Measurements from ENCODE around the gene TANGO2. TPM values are rescaled to one million over a fixed set of nuclear protein-coding genes. Genes with fewer than 3 reads are reported as not detected.

Gene TANGO2
- total RNA-seq, 1 experiment from 2014 or later = 15.7 TPM

- Histone ChIP-seq H3K27me3 (ENCODE audit: control insufficient read depth, insufficient read depth, low read length) (no peaks in the 10 kb centered on the region), H3K4me3 (ENCODE audit: insufficient read depth, low read depth, low read length) (no peak overlapping the region), H3K36me3 (replicated peaks; ENCODE audit: control insufficient read depth, insufficient read depth, low read length) (no peaks in the 10 kb centered on the region; the same call in 1 of the 2 replicates)
- no peak for DNase-seq
Observed at GRCh38 chr22:20043997-20044342, 23.1 kb downstream of the TANGO2 start.

GRCh38 chr22:20044495-20045151, 23.7 kb downstream of the TANGO2 start:
- Histone ChIP-seq H3K4me3 (ENCODE audit: insufficient read depth, low read depth, low read length) (no peak overlapping the region), H3K27me3 (ENCODE audit: control insufficient read depth, insufficient read depth, low read length) (no peaks in the 10 kb centered on the region), H3K36me3 (replicated peaks; ENCODE audit: control insufficient read depth, insufficient read depth, low read length) (no peaks in the 10 kb centered on the region; the same call in 1 of the 2 replicates)
- DNase-seq = no peak

- Histone ChIP-seq H3K36me3 (replicated peaks; ENCODE audit: control insufficient read depth, insufficient read depth, low read length) (no peaks in the 10 kb centered on the region; the same call in 1 of the 2 replicates), H3K4me3 (ENCODE audit: insufficient read depth, low read depth, low read length) (no peak overlapping the region), H3K27me3 (ENCODE audit: control insufficient read depth, insufficient read depth, low read length) (no peaks in the 10 kb centered on the region)
- DNase-seq = no peak
Observed at GRCh38 chr22:20046730-20047129, 25.8 kb downstream of the TANGO2 start.

GRCh38 chr22:20051927-20052308, 31.0 kb downstream of the TANGO2 start:
- H3K4me3 ChIP-seq (ENCODE audit: insufficient read depth, low read depth, low read length) = no peak overlapping the region
- no peaks in the 10 kb centered on the region for H3K36me3 ChIP-seq (replicated peaks; ENCODE audit: control insufficient read depth, insufficient read depth, low read length)
- no peaks in the 10 kb centered on the region for H3K27me3 ChIP-seq (ENCODE audit: control insufficient read depth, insufficient read depth, low read length)
- DNase-seq = no peak

GRCh38 chr22:20052309-20053259, 31.7 kb downstream of the TANGO2 start:
- H3K4me3 ChIP-seq (ENCODE audit: insufficient read depth, low read depth, low read length) = no peak overlapping the region
- no peak for DNase-seq

GRCh38 chr22:20053407-20054033, 32.6 kb downstream of the TANGO2 start:
- DNase-seq = no peak
- Histone ChIP-seq H3K4me3 (ENCODE audit: insufficient read depth, low read depth, low read length) (no peak overlapping the region), H3K27me3 (ENCODE audit: control insufficient read depth, insufficient read depth, low read length) (no peaks in the 10 kb centered on the region), H3K36me3 (replicated peaks; ENCODE audit: control insufficient read depth, insufficient read depth, low read length) (no peaks in the 10 kb centered on the region)

More at GRCh38 chr22:20052309-20053259, 31.7 kb downstream of the TANGO2 start:
- Histone ChIP-seq H3K36me3 (replicated peaks; ENCODE audit: control insufficient read depth, insufficient read depth, low read length) (no peaks in the 10 kb centered on the region), H3K27me3 (ENCODE audit: control insufficient read depth, insufficient read depth, low read length) (no peaks in the 10 kb centered on the region)

- Histone ChIP-seq H3K36me3 (replicated peaks; ENCODE audit: control insufficient read depth, insufficient read depth, low read length) (no peaks in the 10 kb centered on the region), H3K27me3 (ENCODE audit: control insufficient read depth, insufficient read depth, low read length) (no peaks in the 10 kb centered on the region), H3K4me3 (ENCODE audit: insufficient read depth, low read depth, low read length) (no peak overlapping the region)
- no peak for DNase-seq
Observed at GRCh38 chr22:20054034-20054427, 33.1 kb downstream of the TANGO2 start.

- no peaks in the 10 kb centered on the region for H3K27me3 ChIP-seq (ENCODE audit: control insufficient read depth, insufficient read depth, low read length)
- DNase-seq = no peak
- H3K4me3 ChIP-seq (ENCODE audit: insufficient read depth, low read depth, low read length) = no peak overlapping the region
- no peaks in the 10 kb centered on the region for H3K36me3 ChIP-seq (replicated peaks; ENCODE audit: control insufficient read depth, insufficient read depth, low read length)
Observed at GRCh38 chr22:20054485-20054884, 33.6 kb downstream of the TANGO2 start.

GRCh38 chr22:20055144-20055543, 34.2 kb downstream of the TANGO2 start:
- no peak overlapping the region for H3K4me3 ChIP-seq (ENCODE audit: insufficient read depth, low read depth, low read length)
- H3K36me3 ChIP-seq (replicated peaks; ENCODE audit: control insufficient read depth, insufficient read depth, low read length) = no peaks in the 10 kb centered on the region
- no peak for DNase-seq
- H3K27me3 ChIP-seq (ENCODE audit: control insufficient read depth, insufficient read depth, low read length) = no peaks in the 10 kb centered on the region

GRCh38 chr22:20055654-20056053, 34.7 kb downstream of the TANGO2 start:
- no peaks in the 10 kb centered on the region for H3K36me3 ChIP-seq (replicated peaks; ENCODE audit: control insufficient read depth, insufficient read depth, low read length)
- no peaks in the 10 kb centered on the region for H3K27me3 ChIP-seq (ENCODE audit: control insufficient read depth, insufficient read depth, low read length)
- no peak overlapping the region for H3K4me3 ChIP-seq (ENCODE audit: insufficient read depth, low read depth, low read length)
- DNase-seq = no peak

GRCh38 chr22:20056161-20056560, 35.3 kb downstream of the TANGO2 start:
- Histone ChIP-seq H3K36me3 (replicated peaks; ENCODE audit: control insufficient read depth, insufficient read depth, low read length) (no peaks in the 10 kb centered on the region), H3K27me3 (ENCODE audit: control insufficient read depth, insufficient read depth, low read length) (no peaks in the 10 kb centered on the region), H3K4me3 (ENCODE audit: insufficient read depth, low read depth, low read length) (no peak overlapping the region)
- no peak for DNase-seq

- no peak overlapping the region for H3K4me3 ChIP-seq (ENCODE audit: insufficient read depth, low read depth, low read length)
- DNase-seq = no peak
- H3K27me3 ChIP-seq (ENCODE audit: control insufficient read depth, insufficient read depth, low read length) = no peaks in the 10 kb centered on the region
- H3K36me3 ChIP-seq (replicated peaks; ENCODE audit: control insufficient read depth, insufficient read depth, low read length) = no peaks in the 10 kb centered on the region
Observed at GRCh38 chr22:20056696-20057386, 35.9 kb downstream of the TANGO2 start.

- no peaks in the 10 kb centered on the region for H3K36me3 ChIP-seq (replicated peaks; ENCODE audit: control insufficient read depth, insufficient read depth, low read length)
- no peaks in the 10 kb centered on the region for H3K27me3 ChIP-seq (ENCODE audit: control insufficient read depth, insufficient read depth, low read length)
- no peak overlapping the region for H3K4me3 ChIP-seq (ENCODE audit: insufficient read depth, low read depth, low read length)
- no peak for DNase-seq
Observed at GRCh38 chr22:20057596-20058268, 36.8 kb downstream of the TANGO2 start.

Data from H7 (cell line).